Gastrocnemius medialis (tissue), 4 donors: ENCODE results near the gene ACVR1B.

ENCODE experiments used
- CTCF ChIP-seq, 5 experiments: fragments of 450-650 bp in 3 of 5; fragments of 200-600 bp in 2 of 5; sonication (generic) in 2 of 5; IDR thresholded peaks in 4 of 5; conservative IDR thresholded peaks in 1 of 5; 1 replicate in 4 of 5; 2 replicates in 1 of 5; pipeline ENCODE4 v1.5.1; 2016 to 2019; ENCODE audit warnings: antibody characterized with exemption in 5 of 5, mild to moderate bottlenecking in 3 of 5, moderate library complexity in 3 of 5
- POLR2A ChIP-seq, 2 donors: fragments of 450-650 bp; IDR thresholded peaks; one replicate each; pipeline ENCODE4 v1.6.1; 2017; ENCODE audit warnings: antibody characterized with exemption in 2 of 2, mild to moderate bottlenecking in 2 of 2, moderate library complexity in 2 of 2

GRCh38 chr12:52010152-52010622 is 58.7 kb downstream of the ACVR1B start:
- TF ChIP-seq CTCF (IDR thresholded peaks at IDR 0.05 in 4 of 5, conservative IDR thresholded peaks at IDR 0.05 in 1 of 5) (no peak), POLR2A (IDR thresholded peaks at IDR 0.05) (no peak)
